Ammon's horn (tissue), 1 donor: Measurements from ENCODE around the gene GLMP.
A peak's percentile ranks its signal among the peaks of the same experiment; 100 is the strongest.
"Not testable (repeated sequence)": the region's sequence is repeated elsewhere in the genome, so short reads cannot be mapped to it uniquely, and the experiment has no call there.

ENCODE experiments used
- DNase-seq: peaks from one replicate; pipeline ENCODE4 v3.0.0-alpha.2; 2016; ENCODE audit warnings: low spot score

GLMP gene

DNA sequence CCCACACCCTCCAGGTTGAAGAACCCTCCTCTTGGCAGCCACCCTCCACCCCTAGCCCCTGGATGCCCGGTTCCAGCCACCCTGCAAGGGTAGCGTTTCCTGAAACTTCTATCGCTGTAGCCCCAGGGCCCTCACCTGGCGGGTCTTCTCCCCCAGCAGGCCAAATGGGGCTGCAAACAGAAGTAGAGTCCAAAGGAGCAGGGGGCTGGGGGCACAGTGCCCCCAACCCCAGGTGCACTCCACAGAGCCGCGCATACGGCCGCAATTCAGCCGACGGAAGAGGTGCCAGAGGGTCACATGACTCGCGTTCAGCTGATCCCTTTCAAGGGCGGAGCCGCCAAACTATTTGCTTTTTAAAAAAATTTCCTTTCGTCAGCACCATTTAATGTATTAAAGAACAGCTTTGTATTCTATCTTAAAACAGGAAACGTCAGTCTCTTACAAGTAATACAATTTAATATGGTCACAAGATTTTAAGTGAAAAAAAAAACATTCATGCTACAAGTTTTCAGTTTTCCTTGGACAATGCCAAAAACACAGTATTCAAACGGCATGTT lies at the start of gene GLMP:
Gene GLMP, minus strand, starts transcription at position 289 of the 557 bp plus-strand sequence. Its CDS starts 34 bp downstream, at position 255.
- peak; percentile 85 for DNase-seq

DNA sequence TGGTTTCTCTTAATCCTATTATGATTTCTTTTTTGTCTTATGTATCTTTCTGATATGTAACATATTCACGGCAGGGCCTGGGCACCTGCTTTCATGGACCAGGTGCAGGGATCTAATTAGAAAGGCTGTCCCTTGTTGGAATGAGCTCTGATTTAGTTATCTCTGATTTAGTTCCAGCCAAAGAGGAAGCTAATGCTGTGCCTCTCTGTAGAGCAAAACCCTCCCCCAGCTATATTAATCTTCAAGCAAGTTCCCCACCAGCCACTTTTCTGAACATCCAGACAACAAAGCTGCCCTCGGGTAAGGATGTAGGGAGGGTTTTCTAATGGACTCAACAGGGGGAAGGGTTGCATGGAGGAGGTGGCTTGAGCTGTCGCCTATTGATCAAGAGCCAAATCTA lies 48.9 kb upstream of the GLMP start:
- DNase-seq, result no peak

GRCh38 chr1:156342166-156342955 lies 46.9 kb upstream of the GLMP start:
- no peak for DNase-seq

- peak; percentile 100 for DNase-seq
Measured at GRCh38 chr1:156338180-156338976, 42.9 kb upstream of the GLMP start, which contains the start of the genes CCT3 and TSACC. Gene CCT3, minus strand, starts transcription at chr1:156338292. Its CDS starts 108 bp downstream, at chr1:156338184. Gene TSACC, plus strand, starts transcription at chr1:156338526. Its CDS starts 1,232 bp downstream, at chr1:156339758.

DNA sequence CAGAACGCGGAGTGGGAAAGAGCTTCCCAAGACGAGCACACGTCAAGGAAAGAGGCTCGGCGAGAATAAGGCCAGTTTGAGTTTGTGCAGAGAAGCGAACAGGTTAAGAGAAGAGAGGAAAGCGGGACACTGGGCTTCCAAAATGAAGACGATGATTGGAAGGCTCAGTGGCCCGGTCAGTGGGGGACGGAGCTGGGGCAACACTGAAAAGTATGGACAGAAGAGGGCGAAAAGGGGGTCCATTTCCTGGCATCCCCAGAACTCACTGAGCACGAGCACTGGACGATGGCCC lies 42.4 kb upstream of the GLMP start:
- DNase-seq, result no peak

GRCh38 chr1:156337052-156337887 lies 41.8 kb upstream of the GLMP start:
- no peak for DNase-seq

DNA sequence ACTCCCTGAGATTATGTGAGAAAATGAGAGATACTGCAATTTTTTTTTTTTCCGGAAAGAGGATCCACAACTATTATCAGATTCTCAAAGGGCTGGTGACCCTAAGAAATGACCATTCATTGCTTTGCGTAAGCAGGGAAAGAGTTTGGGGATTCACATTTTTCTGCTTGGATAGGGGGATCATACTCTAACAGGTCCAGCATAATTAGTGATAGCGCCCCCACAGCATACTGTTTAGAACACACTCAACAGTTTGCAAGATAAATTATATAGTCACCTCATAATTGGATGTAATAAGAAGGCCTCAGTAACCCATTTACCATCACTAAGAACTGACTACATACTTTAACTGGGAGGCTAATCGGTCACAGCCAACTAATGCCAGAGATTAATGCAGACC lies 40.8 kb upstream of the GLMP start:
- no peak for DNase-seq

- not testable (repeated sequence) for DNase-seq
Measured at GRCh38 chr1:156323179-156323578, 27.7 kb upstream of the GLMP start.

GRCh38 chr1:156320560-156320959 lies 25.1 kb upstream of the GLMP start:
- no peak for DNase-seq

DNA sequence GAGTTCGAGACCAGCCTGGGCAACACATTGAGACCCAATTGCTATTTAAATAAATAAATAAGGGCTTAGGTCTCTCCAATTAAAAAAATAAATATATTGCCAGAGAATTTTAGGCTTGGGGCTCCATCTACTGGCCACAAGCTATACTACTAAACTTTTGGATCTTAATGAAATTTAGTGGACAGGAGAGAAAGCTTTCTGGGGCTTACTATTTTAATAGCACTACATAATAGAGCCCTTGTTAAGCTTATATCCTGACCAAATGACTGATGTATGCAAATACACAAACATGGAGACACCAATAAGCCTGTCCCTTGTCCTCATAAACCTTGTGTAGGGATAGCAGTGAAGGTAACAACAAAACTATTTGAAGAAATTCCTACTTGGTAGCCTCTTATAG lies 24.2 kb upstream of the GLMP start:
- no peak for DNase-seq

DNA sequence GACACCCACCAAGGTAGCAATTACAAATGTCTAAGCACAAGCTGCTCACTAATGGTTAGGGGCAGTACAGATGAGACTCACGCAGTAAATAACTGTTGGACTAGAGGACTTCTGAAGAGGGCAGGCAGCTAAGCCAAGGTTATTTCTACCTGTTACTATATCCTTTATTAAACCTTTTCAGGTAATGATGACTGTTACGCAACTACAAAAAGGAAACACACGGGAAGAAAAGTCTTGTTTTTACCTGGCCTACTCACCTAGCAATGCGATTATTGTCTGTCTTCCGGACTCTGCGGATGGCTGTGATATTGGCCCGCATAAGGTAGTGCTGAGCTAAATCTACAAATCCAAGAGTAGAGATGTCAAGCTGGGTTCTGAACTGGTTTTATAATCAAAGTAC lies 21.4 kb upstream of the GLMP start:
- no peak for DNase-seq

- no peak for DNase-seq
Measured at GRCh38 chr1:156310962-156311361, 15.5 kb upstream of the GLMP start.

- DNase-seq, result no peak
Measured at GRCh38 chr1:156308078-156308477, 12.6 kb upstream of the GLMP start.

GRCh38 chr1:156305215-156305614 lies 9.7 kb upstream of the GLMP start:
- DNase-seq, result no peak

DNA sequence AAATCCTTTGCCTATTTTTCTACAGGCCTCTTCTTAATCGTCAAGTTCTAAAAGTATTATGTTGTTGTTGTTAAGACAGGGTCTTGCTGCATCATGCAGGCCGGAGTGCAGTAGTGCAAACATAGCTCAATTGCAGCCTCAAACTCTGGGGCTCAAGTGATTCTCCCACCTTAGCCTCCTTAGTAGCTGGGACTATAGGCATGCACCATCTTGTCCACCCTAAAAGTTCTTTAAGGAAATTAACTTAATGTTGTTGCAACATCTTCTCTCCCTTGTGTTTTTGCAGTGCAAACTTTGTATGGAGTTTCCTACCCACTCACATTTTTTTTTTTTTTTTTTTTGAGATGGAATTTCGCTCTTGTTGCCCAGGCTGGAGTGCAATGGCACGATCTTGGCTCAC lies 7.8 kb upstream of the GLMP start:
- DNase-seq, result no peak

DNA sequence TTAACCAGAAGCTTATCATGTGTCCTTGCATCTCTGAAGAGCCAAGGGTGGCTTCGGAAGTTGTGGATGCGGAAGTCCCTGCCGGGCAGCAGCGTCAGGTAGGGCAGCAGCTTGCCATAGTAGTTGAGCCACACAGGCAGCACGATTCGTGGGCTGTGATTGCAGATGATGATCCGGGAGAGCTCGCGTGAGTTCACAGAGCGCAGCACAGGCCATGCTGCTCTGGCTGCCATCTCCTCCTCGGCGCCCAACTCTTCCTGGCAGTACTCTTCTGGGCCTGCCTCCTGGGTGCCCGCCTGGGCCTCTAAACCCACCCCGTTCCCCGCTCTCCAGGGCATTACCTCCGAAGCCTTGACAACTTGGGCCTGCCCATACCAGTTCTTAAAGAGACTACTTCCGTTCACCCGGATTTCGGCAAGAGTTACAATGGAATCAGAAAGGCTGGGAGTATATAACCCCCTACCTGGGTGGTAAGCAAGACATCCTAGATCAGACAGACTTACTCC lies 3.4 kb upstream of the GLMP start, which contains the start of gene VHLL:
Gene VHLL, minus strand, starts transcription at position 456 of the 506 bp plus-strand sequence. Its CDS starts 118 bp downstream, at position 338.
- DNase-seq, result no peak

- no peak for DNase-seq
Measured at GRCh38 chr1:156293895-156294294, 1.6 kb downstream of the GLMP start.

GRCh38 chr1:156293098-156293434 lies 2.4 kb downstream of the GLMP start:
- DNase-seq, result no peak

DNA sequence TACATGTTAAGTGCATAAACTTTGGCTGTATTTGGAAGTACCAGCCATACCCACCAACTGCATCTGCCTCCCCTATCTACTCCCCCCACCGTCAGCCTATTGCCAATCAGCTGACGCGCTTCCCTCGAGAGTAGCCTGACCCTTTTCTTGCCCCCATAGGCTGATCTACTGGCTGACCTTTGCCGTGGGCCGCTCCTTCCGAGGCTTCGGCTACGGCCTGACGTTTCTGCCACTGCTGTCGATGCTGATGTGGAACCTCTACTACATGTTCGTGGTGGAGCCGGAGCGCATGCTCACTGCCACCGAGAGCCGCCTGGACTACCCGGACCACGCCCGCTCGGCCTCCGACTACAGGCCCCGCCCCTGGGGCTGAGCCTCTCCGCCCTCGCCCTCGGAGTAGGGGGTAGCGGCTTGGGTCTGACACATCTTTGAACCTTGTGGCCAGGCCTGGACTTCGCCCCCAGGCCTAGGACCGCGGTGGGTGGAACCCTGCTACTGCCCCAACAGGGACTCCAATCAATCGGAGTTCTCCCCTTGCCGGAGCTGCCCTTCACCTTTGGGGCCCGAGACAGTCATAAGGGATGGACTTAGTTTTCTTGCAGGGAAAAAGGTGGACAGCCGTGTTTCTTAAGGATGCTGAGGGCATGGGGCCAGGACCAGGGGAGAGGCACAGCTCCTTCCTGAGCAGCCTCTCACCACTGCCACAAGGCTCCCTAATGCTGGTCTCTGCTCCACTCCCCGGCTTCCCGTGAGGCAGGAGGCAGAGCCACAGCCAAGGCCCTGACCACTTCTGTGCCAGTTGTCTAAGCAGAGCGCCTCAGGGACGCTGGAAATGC lies 4.0 kb downstream of the GLMP start:
- peak; percentile 90 for DNase-seq

GRCh38 chr1:156289857-156290256 lies 5.6 kb downstream of the GLMP start:
- DNase-seq, result no peak

- no peak for DNase-seq
Measured at GRCh38 chr1:156286061-156286460, 9.4 kb downstream of the GLMP start.
